ENCODE data around the gene PGBD5. TPM values are rescaled to one million over a fixed set of nuclear protein-coding genes. Genes with fewer than 3 reads are reported as not detected.

PGBD5 gene
- total and polyA plus RNA-seq, 2 of the 13 experiments (the other 11 are each of a cell fraction or from before 2014, with no cell fraction given) = 0.04 to 0.13 TPM

DNA sequence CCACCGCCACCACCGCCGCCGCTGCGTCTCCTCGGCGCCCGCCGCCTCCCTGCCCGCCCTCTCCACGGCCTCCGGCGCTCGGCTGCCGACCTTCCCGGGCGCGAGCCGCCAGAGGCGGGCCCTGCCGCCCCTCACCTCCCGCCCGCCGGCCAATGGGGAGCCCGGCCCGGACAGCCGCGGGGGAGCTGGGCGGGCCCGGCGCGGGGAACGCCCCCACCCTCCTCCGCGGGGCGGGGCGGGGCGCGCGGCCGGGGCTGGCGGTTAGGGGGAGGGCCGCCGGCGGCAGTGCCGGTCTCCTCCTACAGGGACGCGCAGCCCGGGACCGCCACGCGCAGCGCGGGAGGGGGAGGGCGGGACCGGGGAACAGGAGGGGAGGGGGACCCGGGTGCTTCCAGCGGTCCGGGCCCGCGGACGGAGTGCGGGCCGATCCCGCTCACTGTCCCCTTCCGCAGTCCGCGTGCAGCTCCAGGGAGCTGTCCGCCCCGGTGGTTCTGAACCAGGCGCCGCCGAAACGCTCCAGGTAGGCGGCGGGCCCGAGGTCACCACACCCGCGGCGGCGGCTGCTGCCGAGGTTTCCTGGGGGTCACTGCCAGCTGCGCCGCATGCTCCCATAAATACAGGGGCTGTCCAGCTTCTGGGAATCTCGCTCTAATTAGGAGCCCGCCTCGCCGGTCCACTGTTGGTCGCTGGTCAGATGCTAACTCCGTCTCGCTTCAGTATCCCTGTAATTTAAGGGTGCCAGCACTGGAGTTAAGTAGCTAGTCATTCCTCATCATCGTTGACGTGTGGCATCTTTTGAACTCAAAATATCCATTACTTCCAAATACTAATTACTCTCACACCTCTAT, at the start of gene PGBD5 (continued):
- TF ChIP-seq SIN3B (IDR thresholded peaks at IDR 0.05; ENCODE audit: low read length) (no peak; the same call in 1 of the 2 replicates), SAP130 (CRISPR knock-in tag; IDR thresholded peaks at IDR 0.05; ENCODE audit: low read depth) (peak; percentile 97), MTF2 (CRISPR knock-in tag; IDR thresholded peaks at IDR 0.05; ENCODE audit: borderline replicate concordance) (peak; percentile 83; the same call in 1 of the 2 replicates), MAF1 (CRISPR knock-in tag; IDR thresholded peaks at IDR 0.05; ENCODE audit: borderline replicate concordance) (peak; percentile 85; the same call in 1 of the 2 replicates), ZNF652 (CRISPR knock-in tag; IDR thresholded peaks at IDR 0.05; ENCODE audit: borderline replicate concordance, low read depth) (no peak), FIP1L1 (IDR thresholded peaks at IDR 0.05; ENCODE audit: borderline replicate concordance, insufficient read depth, low read depth, low read length) (no peak), ZNF577 (CRISPR knock-in tag; IDR thresholded peaks at IDR 0.05; ENCODE audit: borderline replicate concordance, low read depth) (no peak), ZNF282 (IDR thresholded peaks at IDR 0.05; ENCODE audit: partially characterized antibody) (no peak), ARHGAP35 (CRISPR knock-in tag; IDR thresholded peaks at IDR 0.05; ENCODE audit: borderline replicate concordance) (peak; percentile 90; the same call in 1 of the 2 replicates), EEA1 (CRISPR knock-in tag; IDR thresholded peaks at IDR 0.05; ENCODE audit: borderline replicate concordance) (peak; percentile 61; the same call in 1 of the 2 replicates), SIX4 (CRISPR knock-in tag; IDR thresholded peaks at IDR 0.05) (peak; percentile 80), MIER2 (CRISPR knock-in tag; IDR thresholded peaks at IDR 0.05) (peak; percentile 99), SMAD9 (CRISPR knock-in tag; IDR thresholded peaks at IDR 0.05) (no peak), SUZ12 (IDR thresholded peaks at IDR 0.05; ENCODE audit: low read depth, low read length) (no peak), ZFP82 (CRISPR knock-in tag; IDR thresholded peaks at IDR 0.05; ENCODE audit: borderline replicate concordance) (peak; percentile 26; the same call in 1 of the 2 replicates), ZNF746 (CRISPR knock-in tag; IDR thresholded peaks at IDR 0.05) (peak; percentile 65; the same call in 1 of the 2 replicates), SAFB2 (CRISPR knock-in tag; IDR thresholded peaks at IDR 0.05; ENCODE audit: borderline replicate concordance, low read depth) (peak; percentile 82; the same call in 1 of the 2 replicates), ZSCAN20 (CRISPR knock-in tag; IDR thresholded peaks at IDR 0.05; ENCODE audit: borderline replicate concordance) (peak; percentile 97)
- TF ChIP-seq, protein P1, sequence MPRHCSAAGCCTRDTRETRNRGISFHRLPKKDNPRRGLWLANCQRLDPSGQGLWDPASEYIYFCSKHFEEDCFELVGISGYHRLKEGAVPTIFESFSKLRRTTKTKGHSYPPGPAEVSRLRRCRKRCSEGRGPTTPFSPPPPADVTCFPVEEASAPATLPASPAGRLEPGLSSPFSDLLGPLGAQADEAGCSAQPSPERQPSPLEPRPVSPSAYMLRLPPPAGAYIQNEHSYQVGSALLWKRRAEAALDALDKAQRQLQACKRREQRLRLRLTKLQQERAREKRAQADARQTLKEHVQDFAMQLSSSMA (CRISPR knock-in tag; IDR thresholded peaks at IDR 0.05) = 0 out of 2 replicates have a peak, but pooled peaks have one; percentile 60
- TF ChIP-seq, protein P2, sequence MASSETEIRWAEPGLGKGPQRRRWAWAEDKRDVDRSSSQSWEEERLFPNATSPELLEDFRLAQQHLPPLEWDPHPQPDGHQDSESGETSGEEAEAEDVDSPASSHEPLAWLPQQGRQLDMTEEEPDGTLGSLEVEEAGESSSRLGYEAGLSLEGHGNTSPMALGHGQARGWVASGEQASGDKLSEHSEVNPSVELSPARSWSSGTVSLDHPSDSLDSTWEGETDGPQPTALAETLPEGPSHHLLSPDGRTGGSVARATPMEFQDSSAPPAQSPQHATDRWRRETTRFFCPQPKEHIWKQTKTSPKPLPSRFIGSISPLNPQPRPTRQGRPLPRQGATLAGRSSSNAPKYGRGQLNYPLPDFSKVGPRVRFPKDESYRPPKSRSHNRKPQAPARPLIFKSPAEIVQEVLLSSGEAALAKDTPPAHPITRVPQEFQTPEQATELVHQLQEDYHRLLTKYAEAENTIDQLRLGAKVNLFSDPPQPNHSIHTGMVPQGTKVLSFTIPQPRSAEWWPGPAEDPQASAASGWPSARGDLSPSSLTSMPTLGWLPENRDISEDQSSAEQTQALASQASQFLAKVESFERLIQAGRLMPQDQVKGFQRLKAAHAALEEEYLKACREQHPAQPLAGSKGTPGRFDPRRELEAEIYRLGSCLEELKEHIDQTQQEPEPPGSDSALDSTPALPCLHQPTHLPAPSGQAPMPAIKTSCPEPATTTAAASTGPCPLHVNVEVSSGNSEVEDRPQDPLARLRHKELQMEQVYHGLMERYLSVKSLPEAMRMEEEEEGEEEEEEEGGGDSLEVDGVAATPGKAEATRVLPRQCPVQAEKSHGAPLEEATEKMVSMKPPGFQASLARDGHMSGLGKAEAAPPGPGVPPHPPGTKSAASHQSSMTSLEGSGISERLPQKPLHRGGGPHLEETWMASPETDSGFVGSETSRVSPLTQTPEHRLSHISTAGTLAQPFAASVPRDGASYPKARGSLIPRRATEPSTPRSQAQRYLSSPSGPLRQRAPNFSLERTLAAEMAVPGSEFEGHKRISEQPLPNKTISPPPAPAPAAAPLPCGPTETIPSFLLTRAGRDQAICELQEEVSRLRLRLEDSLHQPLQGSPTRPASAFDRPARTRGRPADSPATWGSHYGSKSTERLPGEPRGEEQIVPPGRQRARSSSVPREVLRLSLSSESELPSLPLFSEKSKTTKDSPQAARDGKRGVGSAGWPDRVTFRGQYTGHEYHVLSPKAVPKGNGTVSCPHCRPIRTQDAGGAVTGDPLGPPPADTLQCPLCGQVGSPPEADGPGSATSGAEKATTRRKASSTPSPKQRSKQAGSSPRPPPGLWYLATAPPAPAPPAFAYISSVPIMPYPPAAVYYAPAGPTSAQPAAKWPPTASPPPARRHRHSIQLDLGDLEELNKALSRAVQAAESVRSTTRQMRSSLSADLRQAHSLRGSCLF (CRISPR knock-in tag; IDR thresholded peaks at IDR 0.05; ENCODE audit: borderline replicate concordance) = peak; percentile 94
